Panc1 (cell line): ENCODE results near the gene TVP23A. TPM values are rescaled to one million over a fixed set of nuclear protein-coding genes. Genes with fewer than 3 reads are reported as not detected.
"Not testable (repeated sequence)": the region's sequence is repeated elsewhere in the genome, so short reads cannot be mapped to it uniquely, and the experiment has no call there.

Source experiments
- ATAC-seq: fragments of 200-7000 bp; cut with Tn5 transposase; 2 replicates; pipeline ENCODE4 v1.9.1; 2020; ENCODE audit warnings: mild to moderate bottlenecking, moderate library complexity
- BruUV-seq: library from RNA; stranded (reverse); fragments of 400-500 nt; replicated peaks from 2 replicates; lab custom pipeline; 2021; lab: Mats Ljungman, UMichigan
- CTCF ChIA-PET: fragments of 300-600 bp; sonication (Branson Sonifier 250); formaldehyde crosslinking; loops from one replicate; lab custom pipeline; 2022; ENCODE audit warnings: antibody characterized with exemption; lab: Charles Lee
- POLR2A ChIA-PET: fragments of 300-600 bp; sonication (Branson Sonifier 250); formaldehyde crosslinking; loops from one replicate; lab custom pipeline; 2022; ENCODE audit warnings: antibody characterized with exemption; lab: Charles Lee
- DNase-seq: peaks from one replicate; pipeline ENCODE4 v3.0.0-alpha.2; 2010; ENCODE audit warnings: low read depth, low spot score
- H3K27ac ChIP-seq: 2 replicates; pipeline ENCODE4 v1.5.1; 2011; ENCODE audit warnings: mild to moderate bottlenecking, low read length, inconsistent platforms
- H3K27me3 ChIP-seq: fragments of 200-500 bp; sonication (Bioruptor generic); 2 replicates; pipeline ENCODE4 v1.6.0; 2014; ENCODE audit warnings: low read length, inconsistent platforms; ENCODE audit not compliant: control insufficient read depth, insufficient read depth
- H3K36me3 ChIP-seq: fragments of 200-500 bp; sonication (Bioruptor generic); 2 replicates; pipeline ENCODE4 v1.5.1; 2014; ENCODE audit warnings: inconsistent platforms, mild to moderate bottlenecking, low read length, moderate library complexity; ENCODE audit not compliant: control insufficient read depth, insufficient read depth
- H3K4me1 ChIP-seq: 2 replicates; pipeline ENCODE4 v1.5.1; 2011; ENCODE audit warnings: inconsistent platforms, mild to moderate bottlenecking, low read length, moderate library complexity; ENCODE audit not compliant: control insufficient read depth, insufficient read depth
- H3K4me3 ChIP-seq, 2 experiments: 2 replicates each; pipeline ENCODE4 v1.5.1; 2011 to 2012; ENCODE audit warnings: low read depth in 2 of 2, low read length in 2 of 2, mild to moderate bottlenecking in 2 of 2, inconsistent platforms in 1 of 2, moderate library complexity in 1 of 2
- H3K9me3 ChIP-seq: fragments of 200-500 bp; sonication (Bioruptor generic); 2 replicates; pipeline ENCODE4 v1.5.1; 2014; ENCODE audit warnings: low read depth, mild to moderate bottlenecking, inconsistent platforms, low read length, moderate library complexity; ENCODE audit not compliant: control insufficient read depth, insufficient read depth
- CTCF ChIP-seq: fragments of 450-650 bp; IDR thresholded peaks from 2 replicates; pipeline ENCODE4 v1.5.1; 2017; ENCODE audit warnings: mild to moderate bottlenecking
- POLR2AphosphoS5 ChIP-seq: IDR thresholded peaks from 2 replicates; pipeline ENCODE4 v1.6.1; 2012; ENCODE audit warnings: mild to moderate bottlenecking, low read depth, low read length, moderate library complexity
- SIN3A ChIP-seq: IDR thresholded peaks from 2 replicates; pipeline ENCODE4 v1.6.1; 2012; ENCODE audit warnings: low read depth, mild to moderate bottlenecking, low read length, moderate library complexity, borderline replicate concordance; ENCODE audit not compliant: insufficient read depth
- TCF7L2 ChIP-seq: IDR thresholded peaks from 2 replicates; pipeline ENCODE4 v1.6.1; 2011; ENCODE audit warnings: mild to moderate bottlenecking, low read depth, low read length, inconsistent platforms
- in situ Hi-C: cut with HindIII; loops from 2 replicates; pipeline ENCODE4 v1.10.0; 2016; ENCODE audit warnings: low sequenced_read_pairs, low pct_unique_long_range_greater_than_20kb
- intact Hi-C: fragments of 100-400 bp; cut with micrococcal nuclease; formaldehyde crosslinking; loops from one replicate; pipeline ENCODE4 v1.10.0; 2022; ENCODE audit not compliant: unreplicated experiment
- total RNA-seq: library from RNA; stranded (reverse); gene quantifications from one replicate; pipeline ENCODE4 v1.2.1, GENCODE V29; 2021; ENCODE audit not compliant: unreplicated experiment
- TF ChIP-seq, protein P1 (sequence below), 2 experiments: IDR thresholded peaks; 2 replicates each; pipeline ENCODE4 v1.6.1; 2011 to 2012; ENCODE audit warnings: low read depth in 2 of 2, control low read depth in 1 of 2, low read length in 1 of 2, mild to moderate bottlenecking in 1 of 2, moderate library complexity in 1 of 2; ENCODE audit not compliant: insufficient read depth in 1 of 2

The TVP23A gene
- total RNA-seq, 1 experiment from 2014 or later, result not detected

DNA sequence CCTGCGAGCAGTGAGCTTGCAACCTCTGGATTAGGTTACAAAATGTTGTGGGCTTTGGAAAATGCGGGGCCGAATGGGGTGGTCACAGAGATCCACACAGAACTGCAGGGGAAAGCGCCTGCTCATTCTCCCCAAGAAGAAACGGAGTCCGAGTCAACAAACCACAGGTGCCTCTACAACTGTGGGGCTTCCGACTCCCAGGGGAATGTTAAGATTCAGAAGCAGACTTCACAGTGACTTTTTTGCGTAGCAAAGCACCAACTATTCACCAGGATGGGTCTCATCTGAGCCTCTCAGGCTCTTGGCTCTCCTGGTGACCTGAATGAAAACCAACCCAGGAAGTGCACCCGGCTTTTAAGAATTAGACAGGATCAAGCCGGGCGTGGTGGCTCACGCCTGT, 41.2 kb downstream of the TVP23A start:
- no peak overlapping the region for H3K27ac ChIP-seq
- in situ Hi-C loops (no loop called here), intact Hi-C loops (no loop called here)
- ChIA-PET POLR2A (no interaction called here), CTCF (no interaction called here)
- no peak for TF ChIP-seq SIN3A
- TF ChIP-seq, protein P1, sequence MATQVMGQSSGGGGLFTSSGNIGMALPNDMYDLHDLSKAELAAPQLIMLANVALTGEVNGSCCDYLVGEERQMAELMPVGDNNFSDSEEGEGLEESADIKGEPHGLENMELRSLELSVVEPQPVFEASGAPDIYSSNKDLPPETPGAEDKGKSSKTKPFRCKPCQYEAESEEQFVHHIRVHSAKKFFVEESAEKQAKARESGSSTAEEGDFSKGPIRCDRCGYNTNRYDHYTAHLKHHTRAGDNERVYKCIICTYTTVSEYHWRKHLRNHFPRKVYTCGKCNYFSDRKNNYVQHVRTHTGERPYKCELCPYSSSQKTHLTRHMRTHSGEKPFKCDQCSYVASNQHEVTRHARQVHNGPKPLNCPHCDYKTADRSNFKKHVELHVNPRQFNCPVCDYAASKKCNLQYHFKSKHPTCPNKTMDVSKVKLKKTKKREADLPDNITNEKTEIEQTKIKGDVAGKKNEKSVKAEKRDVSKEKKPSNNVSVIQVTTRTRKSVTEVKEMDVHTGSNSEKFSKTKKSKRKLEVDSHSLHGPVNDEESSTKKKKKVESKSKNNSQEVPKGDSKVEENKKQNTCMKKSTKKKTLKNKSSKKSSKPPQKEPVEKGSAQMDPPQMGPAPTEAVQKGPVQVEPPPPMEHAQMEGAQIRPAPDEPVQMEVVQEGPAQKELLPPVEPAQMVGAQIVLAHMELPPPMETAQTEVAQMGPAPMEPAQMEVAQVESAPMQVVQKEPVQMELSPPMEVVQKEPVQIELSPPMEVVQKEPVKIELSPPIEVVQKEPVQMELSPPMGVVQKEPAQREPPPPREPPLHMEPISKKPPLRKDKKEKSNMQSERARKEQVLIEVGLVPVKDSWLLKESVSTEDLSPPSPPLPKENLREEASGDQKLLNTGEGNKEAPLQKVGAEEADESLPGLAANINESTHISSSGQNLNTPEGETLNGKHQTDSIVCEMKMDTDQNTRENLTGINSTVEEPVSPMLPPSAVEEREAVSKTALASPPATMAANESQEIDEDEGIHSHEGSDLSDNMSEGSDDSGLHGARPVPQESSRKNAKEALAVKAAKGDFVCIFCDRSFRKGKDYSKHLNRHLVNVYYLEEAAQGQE (IDR thresholded peaks at IDR 0.05; ENCODE audit: insufficient read depth in 1 of 2, low read depth in 2 of 2, low read length in 1 of 2), result no peak
- H3K4me1 ChIP-seq, result no peaks in the 10 kb centered on the region
- H3K4me3 ChIP-seq, result no peak overlapping the region
- DNase-seq, result no peak
- ATAC-seq, result no peak
- no peaks in the 10 kb centered on the region for H3K27me3 ChIP-seq
- no peaks in the 10 kb centered on the region for H3K36me3 ChIP-seq
- no peaks in the 10 kb centered on the region for H3K9me3 ChIP-seq
- no TSS peak for BruUV-seq

DNA sequence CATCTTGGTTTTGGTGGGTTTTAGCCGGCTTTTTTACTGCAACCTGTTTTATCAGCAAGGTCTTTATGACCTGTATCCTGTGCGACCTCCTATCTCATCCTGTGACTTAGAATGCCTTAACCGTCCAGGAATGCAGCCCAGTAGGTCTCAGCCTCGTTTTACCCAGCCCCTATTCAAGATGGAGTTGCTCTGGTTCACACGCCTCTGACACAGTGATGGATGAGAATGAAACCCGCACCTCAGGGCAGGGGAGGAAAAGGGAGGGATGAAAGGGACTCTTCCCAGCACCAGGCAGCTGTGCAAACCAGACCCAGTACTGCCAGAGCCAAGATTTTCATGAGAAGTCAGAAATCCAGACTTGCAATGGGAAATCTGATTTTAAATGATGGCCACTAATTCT, 41.7 kb downstream of the TVP23A start:
- not testable (repeated sequence) for ATAC-seq

DNA sequence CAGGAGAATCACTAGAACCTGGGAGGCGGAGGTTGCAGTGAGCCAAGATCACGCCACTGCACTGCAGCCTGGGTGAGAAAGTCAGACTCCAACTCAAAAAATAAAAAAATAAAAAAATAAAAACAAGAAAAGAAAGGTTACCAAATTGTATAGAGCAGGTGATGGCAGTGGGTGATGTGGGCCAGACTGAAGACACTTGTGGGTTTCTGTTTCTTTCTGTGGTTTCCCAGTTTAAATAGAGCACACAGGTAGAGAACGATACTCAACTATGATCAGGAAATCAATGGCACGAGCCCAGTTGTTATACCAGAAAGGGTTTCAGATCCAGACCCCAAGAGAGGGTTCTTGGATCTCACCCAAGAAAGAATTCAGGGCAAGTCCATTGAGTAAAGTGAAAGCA, 42.3 kb downstream of the TVP23A start:
- ATAC-seq (no peak), DNase-seq (no peak)
- ChIA-PET CTCF (no interaction called here), POLR2A (no interaction called here)
- no peaks in the 10 kb centered on the region for H3K36me3 ChIP-seq
- TF ChIP-seq SIN3A (no peak), POLR2AphosphoS5 (no peak), TCF7L2 (no peak), CTCF (no peak)
- TF ChIP-seq, protein P1 (IDR thresholded peaks at IDR 0.05; ENCODE audit: insufficient read depth in 1 of 2, low read depth in 2 of 2, low read length in 1 of 2), result no peak
- H3K4me3 ChIP-seq, result no peak overlapping the region
- no peaks in the 10 kb centered on the region for H3K27me3 ChIP-seq
- no peaks in the 10 kb centered on the region for H3K4me1 ChIP-seq
- no peak overlapping the region for H3K27ac ChIP-seq
- in situ Hi-C loops, result no loop called here
- intact Hi-C loops, result no loop called here
- no TSS peak for BruUV-seq
- H3K9me3 ChIP-seq, result no peaks in the 10 kb centered on the region

More for the DNA sequence above, 41.7 kb downstream of the TVP23A start:
- H3K9me3 ChIP-seq, H3K27ac ChIP-seq, intact Hi-C loops, DNase-seq, POLR2A ChIA-PET, H3K4me3 ChIP-seq, BruUV-seq, in situ Hi-C loops, H3K27me3 ChIP-seq, H3K4me1 ChIP-seq, H3K36me3 ChIP-seq, CTCF ChIA-PET: not testable (repeated sequence)
